ENCODE results near the gene EPHA6.

DNA sequence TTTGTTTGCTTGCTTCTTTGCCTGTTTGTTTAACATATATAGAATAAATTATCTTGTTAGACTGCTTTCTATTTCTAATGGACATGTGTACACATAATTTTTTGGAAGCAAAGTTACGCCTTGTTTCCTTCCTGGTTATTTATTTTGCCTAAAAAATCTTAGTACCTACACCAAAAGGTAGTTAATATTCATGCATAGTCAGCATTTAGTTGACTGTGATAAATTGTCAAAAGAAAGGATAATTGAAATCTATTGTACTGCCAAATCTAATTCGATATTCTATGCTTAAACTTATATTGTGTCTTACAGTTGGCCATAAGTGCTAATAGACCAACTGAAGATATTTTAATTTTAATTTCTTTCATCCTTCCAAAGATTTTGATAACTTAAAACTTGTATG lies 716.3 kb downstream of the EPHA6 start:
- TF ChIP-seq MEF2A (IDR thresholded peaks at IDR 0.05; ENCODE audit: insufficient read depth, low read depth, low read length) (no peak), SMAD1 (IDR thresholded peaks at IDR 0.05; ENCODE audit: low read depth, partially characterized antibody) (no peak), RAD21 (IDR thresholded peaks at IDR 0.05; ENCODE audit: insufficient read depth, low read depth, low read length) (no peak), CREM (IDR thresholded peaks at IDR 0.05; ENCODE audit: low read depth) (no peak), NR2C2 (IDR thresholded peaks at IDR 0.05; ENCODE audit: borderline replicate concordance, control insufficient read depth, insufficient read length, low read depth) (no peak), ZNF207 (IDR thresholded peaks at IDR 0.05; ENCODE audit: borderline replicate concordance) (no peak), POLR2A (IDR thresholded peaks at IDR 0.05; ENCODE audit: low read depth, low read length) (no peak)
- TF ChIP-seq, protein P1, sequence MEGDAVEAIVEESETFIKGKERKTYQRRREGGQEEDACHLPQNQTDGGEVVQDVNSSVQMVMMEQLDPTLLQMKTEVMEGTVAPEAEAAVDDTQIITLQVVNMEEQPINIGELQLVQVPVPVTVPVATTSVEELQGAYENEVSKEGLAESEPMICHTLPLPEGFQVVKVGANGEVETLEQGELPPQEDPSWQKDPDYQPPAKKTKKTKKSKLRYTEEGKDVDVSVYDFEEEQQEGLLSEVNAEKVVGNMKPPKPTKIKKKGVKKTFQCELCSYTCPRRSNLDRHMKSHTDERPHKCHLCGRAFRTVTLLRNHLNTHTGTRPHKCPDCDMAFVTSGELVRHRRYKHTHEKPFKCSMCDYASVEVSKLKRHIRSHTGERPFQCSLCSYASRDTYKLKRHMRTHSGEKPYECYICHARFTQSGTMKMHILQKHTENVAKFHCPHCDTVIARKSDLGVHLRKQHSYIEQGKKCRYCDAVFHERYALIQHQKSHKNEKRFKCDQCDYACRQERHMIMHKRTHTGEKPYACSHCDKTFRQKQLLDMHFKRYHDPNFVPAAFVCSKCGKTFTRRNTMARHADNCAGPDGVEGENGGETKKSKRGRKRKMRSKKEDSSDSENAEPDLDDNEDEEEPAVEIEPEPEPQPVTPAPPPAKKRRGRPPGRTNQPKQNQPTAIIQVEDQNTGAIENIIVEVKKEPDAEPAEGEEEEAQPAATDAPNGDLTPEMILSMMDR (IDR thresholded peaks at IDR 0.05 in 2 of 3, conservative IDR thresholded peaks at IDR 0.05 in 1 of 3; ENCODE audit: control insufficient read depth in 2 of 3, extremely low read depth in 1 of 3, insufficient read depth in 1 of 3, low read depth in 3 of 3, low read length in 3 of 3): no peak

Measured in GM12878 (cell line).